ENCODE measurements around the gene XG. TPM values are rescaled to one million over a fixed set of nuclear protein-coding genes. Genes with fewer than 3 reads are reported as not detected.

Gene XG
- total and polyA plus RNA-seq, 5 donors = 0.43 to 1.6 (median 1.0) TPM

- intact Hi-C loops (cut with DNase I) = no loop called here
- ATAC-seq (no peak), DNase-seq (no peak)
- no peaks in the 10 kb centered on the region for H3K9me3 ChIP-seq (ENCODE audit: control insufficient read depth, low read length)
- 96% methylated on average over 21 of the region's 21 CpGs for WGBS
- H3K4me3 ChIP-seq (ENCODE audit: low read length) = no peak overlapping the region
- H3K4me1 ChIP-seq (ENCODE audit: control insufficient read depth, insufficient read depth, low read length) = no peaks in the 10 kb centered on the region
- no peaks in the 10 kb centered on the region for H3K27me3 ChIP-seq (ENCODE audit: control insufficient read depth, insufficient read depth)
- no peak overlapping the region for H3K27ac ChIP-seq (ENCODE audit: low read length)
Measured at GRCh38 chrX:2854918-2855317, 103.1 kb downstream of the XG start.

GRCh38 chrX:2855761-2856160 is 103.9 kb downstream of the XG start:
- Histone ChIP-seq H3K4me1 (ENCODE audit: control insufficient read depth, insufficient read depth, low read length) (no peaks in the 10 kb centered on the region), H3K27me3 (ENCODE audit: control insufficient read depth, insufficient read depth) (no peaks in the 10 kb centered on the region), H3K27ac (ENCODE audit: low read length) (no peak overlapping the region), H3K9me3 (ENCODE audit: control insufficient read depth, low read length) (no peaks in the 10 kb centered on the region), H3K4me3 (ENCODE audit: low read length) (no peak overlapping the region)
- no peak for ATAC-seq
- WGBS = 98% methylated on average over 2 of the region's 2 CpGs
- no peak for DNase-seq
- intact Hi-C loops (cut with DNase I) = no loop called here

- no peak for DNase-seq
- Histone ChIP-seq H3K27me3 (ENCODE audit: control insufficient read depth, insufficient read depth) (no peaks in the 10 kb centered on the region), H3K27ac (ENCODE audit: low read length) (no peak overlapping the region), H3K9me3 (ENCODE audit: control insufficient read depth, low read length) (no peaks in the 10 kb centered on the region), H3K4me1 (ENCODE audit: control insufficient read depth, insufficient read depth, low read length) (no peaks in the 10 kb centered on the region), H3K4me3 (ENCODE audit: low read length) (no peak overlapping the region)
- intact Hi-C loops (cut with DNase I) = no loop called here
- WGBS = 82% methylated on average over 3 of the region's 3 CpGs
- no peak for ATAC-seq
Measured at GRCh38 chrX:2857566-2857965, 105.7 kb downstream of the XG start.

GRCh38 chrX:2859197-2859797 is 107.5 kb downstream of the XG start:
- Histone ChIP-seq H3K9me3 (ENCODE audit: control insufficient read depth, low read length) (no peaks in the 10 kb centered on the region), H3K4me1 (ENCODE audit: control insufficient read depth, insufficient read depth, low read length) (no peaks in the 10 kb centered on the region), H3K27me3 (ENCODE audit: control insufficient read depth, insufficient read depth) (no peaks in the 10 kb centered on the region), H3K27ac (ENCODE audit: low read length) (no peak overlapping the region), H3K4me3 (ENCODE audit: low read length) (no peak overlapping the region)
- ATAC-seq (no peak), DNase-seq (no peak)
- intact Hi-C loops (cut with DNase I) = no loop called here
- 88% methylated on average over 1 of the region's 1 CpG for WGBS

DNA sequence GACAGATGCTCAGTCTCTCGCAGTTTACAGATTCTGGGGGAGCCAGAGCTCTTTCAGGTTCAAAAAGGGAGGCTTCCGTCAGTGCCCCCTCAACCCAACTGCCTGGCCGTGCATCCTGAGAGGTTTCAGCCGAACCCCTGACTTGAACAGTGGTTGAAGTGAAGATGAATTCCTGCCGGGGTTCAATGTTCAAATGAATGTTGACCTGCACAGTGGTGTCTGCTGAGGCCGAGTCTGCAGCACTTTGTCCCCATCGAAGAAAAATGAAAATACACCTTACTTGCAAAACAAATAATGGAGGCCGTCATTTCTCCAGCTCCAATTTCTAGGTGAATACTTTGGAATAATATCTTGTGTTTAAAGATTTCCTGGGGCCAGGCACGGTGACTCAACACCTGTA is 110.6 kb downstream of the XG start:
- 92% methylated on average over 9 of the region's 9 CpGs for WGBS
- DNase-seq = no peak
- no peak overlapping the region for H3K27ac ChIP-seq (ENCODE audit: low read length)
- no peak for ATAC-seq
- H3K9me3 ChIP-seq (ENCODE audit: control insufficient read depth, low read length) = no peaks in the 10 kb centered on the region
- no peaks in the 10 kb centered on the region for H3K27me3 ChIP-seq (ENCODE audit: control insufficient read depth, insufficient read depth)
- intact Hi-C loops (cut with DNase I) = no loop called here
- no peaks in the 10 kb centered on the region for H3K4me1 ChIP-seq (ENCODE audit: control insufficient read depth, insufficient read depth, low read length)
- H3K4me3 ChIP-seq (ENCODE audit: low read length) = no peak overlapping the region

GRCh38 chrX:2863646-2864045 is 111.8 kb downstream of the XG start:
- no peak overlapping the region for H3K27ac ChIP-seq (ENCODE audit: low read length)
- DNase-seq (no peak), ATAC-seq (no peak)
- H3K4me3 ChIP-seq (ENCODE audit: low read length) = no peak overlapping the region
- no peaks in the 10 kb centered on the region for H3K27me3 ChIP-seq (ENCODE audit: control insufficient read depth, insufficient read depth)
- no peaks in the 10 kb centered on the region for H3K9me3 ChIP-seq (ENCODE audit: control insufficient read depth, low read length)
- intact Hi-C loops (cut with DNase I) = no loop called here
- WGBS = 59% methylated on average over 6 of the region's 6 CpGs
- no peaks in the 10 kb centered on the region for H3K4me1 ChIP-seq (ENCODE audit: control insufficient read depth, insufficient read depth, low read length)

Other genes starting within 250 kb of the XG start
- 100 to 1,000 TPM; 230 to 368 (median 290) TPM for gene CD99, start 60.7 kb upstream of the XG start, total RNA-seq
- 387 TPM for gene CD99, start 60.7 kb upstream of the XG start, polyA plus RNA-seq
- gene GYG2, start 76.9 kb downstream of the XG start, total RNA-seq = 1 to 10 TPM in 2 of 4 donors, under 1 TPM in 2; 0.26 to 4.5 (median 1.1) TPM
- gene GYG2, start 76.9 kb downstream of the XG start, polyA plus RNA-seq = 1.1 TPM
- gene ARSD, start 177.3 kb downstream of the XG start, total RNA-seq = 10 to 100 TPM in 1 of 4 donors, 1 to 10 TPM in 3; 6.6 to 12.6 (median 7.6) TPM
- gene ARSD, start 177.3 kb downstream of the XG start, polyA plus RNA-seq = 3.6 TPM

Measured in right cardiac atrium (tissue), 5 donors.